Measurements from ENCODE around the gene FGFR2. TPM values are rescaled to one million over a fixed set of nuclear protein-coding genes. Genes with fewer than 3 reads are reported as not detected.

Gene FGFR2
- total and polyA plus RNA-seq, 2 of the 4 experiments (the other 2 are of a cell fraction): not detected

DNA sequence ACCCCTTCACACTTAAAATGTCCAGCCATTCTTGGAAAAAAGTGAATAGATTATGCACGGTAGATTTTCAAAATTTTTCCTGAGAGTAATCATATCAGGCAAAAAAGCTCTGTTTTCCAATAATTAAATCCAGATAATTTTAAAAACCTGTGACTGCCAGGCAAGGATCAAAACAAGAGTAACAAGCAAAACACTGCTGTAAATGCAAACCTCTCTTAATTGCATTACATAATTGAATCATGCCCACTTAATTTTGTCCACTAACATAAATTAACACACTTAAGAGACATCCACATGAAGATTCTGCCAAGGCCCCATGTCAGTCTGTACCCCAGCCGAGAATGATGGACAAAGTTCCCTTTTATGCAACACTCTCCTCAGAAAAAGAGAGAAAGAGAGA, 135.3 kb downstream of the FGFR2 start:
- Histone ChIP-seq H4K91ac (ENCODE audit: insufficient read depth, low read depth, low read length) (no peak overlapping the region), H3K4me2 (ENCODE audit: low read depth, low read length) (no peak overlapping the region), H2AFZ (replicated peaks; ENCODE audit: low read length, poor library complexity) (no peak overlapping the region), H3K9me1 (ENCODE audit: insufficient read depth, low read length) (no peaks in the 10 kb centered on the region), H3K27ac (ENCODE audit: insufficient read depth, low read length) (no peak overlapping the region), H4K20me1 (ENCODE audit: insufficient read depth, low read length) (no peaks in the 10 kb centered on the region), H3K18ac (ENCODE audit: low read depth, low read length) (no peak overlapping the region), H2BK20ac (ENCODE audit: low read depth, low read length) (no peak overlapping the region), H2AK9ac (replicated peaks; ENCODE audit: low read depth, low read length, poor library complexity) (no peak overlapping the region), H3K4me1 (ENCODE audit: control insufficient read depth, insufficient read depth, low read length) (no peaks in the 10 kb centered on the region), H4K8ac (ENCODE audit: low read depth in 2 of 2, low read length in 2 of 2) (no peak overlapping the region), H3K4ac (ENCODE audit: low read depth, low read length) (no peak overlapping the region), H4K5ac (ENCODE audit: low read depth, low read length) (no peak overlapping the region), H3K9me3 (ENCODE audit: control insufficient read depth, insufficient read depth, low read length) (peaks cover 36% of the 10 kb centered on the region), H3K4me3 (ENCODE audit: insufficient read depth, low read depth, low read length) (no peak overlapping the region), H3K9ac (ENCODE audit: low read depth, low read length) (no peak overlapping the region), H3K36me3 (ENCODE audit: control insufficient read depth, insufficient read depth, low read length) (no peaks in the 10 kb centered on the region), H3K56ac (ENCODE audit: extremely low read depth, insufficient read depth, low read length) (no peak overlapping the region), H3K14ac (replicated peaks; ENCODE audit: low read depth, low read length) (no peak overlapping the region), H3K27me3 (ENCODE audit: control insufficient read depth, insufficient read depth, low read length) (no peaks in the 10 kb centered on the region), H2BK5ac (ENCODE audit: low read depth, low read length, poor library complexity, severe bottlenecking) (no peak overlapping the region), H3K79me1 (ENCODE audit: low read depth in 1 of 2, low read length in 2 of 2) (no peaks in the 10 kb centered on the region), H2AK5ac (ENCODE audit: low read depth, low read length) (no peak overlapping the region), H3K23ac (ENCODE audit: low read depth, low read length) (no peak overlapping the region), H2BK15ac (ENCODE audit: low read depth, low read length) (no peak overlapping the region), H2BK120ac (ENCODE audit: low read depth, low read length) (no peak overlapping the region)
- DNase-seq (no peak), ATAC-seq (ENCODE audit: low read depth) (no peak)
- intact Hi-C loops (cut with micrococcal nuclease): no loop called here
- TF ChIP-seq MAZ (IDR thresholded peaks at IDR 0.05; ENCODE audit: borderline replicate concordance, low read depth, low read length): no peak
- TF ChIP-seq RAD21 (IDR thresholded peaks at IDR 0.05; ENCODE audit: low read length): no peak
- no peak for TF ChIP-seq MAFK (IDR thresholded peaks at IDR 0.05; ENCODE audit: low read depth, low read length)
- TF ChIP-seq CHD1 (IDR thresholded peaks at IDR 0.05; ENCODE audit: low read depth, low read length): no peak
- no peak for TF ChIP-seq SMC3 (IDR thresholded peaks at IDR 0.05; ENCODE audit: low read depth, low read length)
- TF ChIP-seq, protein P1, sequence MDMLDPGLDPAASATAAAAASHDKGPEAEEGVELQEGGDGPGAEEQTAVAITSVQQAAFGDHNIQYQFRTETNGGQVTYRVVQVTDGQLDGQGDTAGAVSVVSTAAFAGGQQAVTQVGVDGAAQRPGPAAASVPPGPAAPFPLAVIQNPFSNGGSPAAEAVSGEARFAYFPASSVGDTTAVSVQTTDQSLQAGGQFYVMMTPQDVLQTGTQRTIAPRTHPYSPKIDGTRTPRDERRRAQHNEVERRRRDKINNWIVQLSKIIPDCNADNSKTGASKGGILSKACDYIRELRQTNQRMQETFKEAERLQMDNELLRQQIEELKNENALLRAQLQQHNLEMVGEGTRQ (IDR thresholded peaks at IDR 0.05; ENCODE audit: low read depth, low read length): no peak
- TF ChIP-seq NFE2L2 (IDR thresholded peaks at IDR 0.05; ENCODE audit: low read depth, low read length): no peak
- TF ChIP-seq RFX5 (IDR thresholded peaks at IDR 0.05; ENCODE audit: low read depth, low read length): no peak
- no peak for TF ChIP-seq BHLHE40 (IDR thresholded peaks at IDR 0.05; ENCODE audit: low read depth, low read length)
- TF ChIP-seq, protein P2, sequence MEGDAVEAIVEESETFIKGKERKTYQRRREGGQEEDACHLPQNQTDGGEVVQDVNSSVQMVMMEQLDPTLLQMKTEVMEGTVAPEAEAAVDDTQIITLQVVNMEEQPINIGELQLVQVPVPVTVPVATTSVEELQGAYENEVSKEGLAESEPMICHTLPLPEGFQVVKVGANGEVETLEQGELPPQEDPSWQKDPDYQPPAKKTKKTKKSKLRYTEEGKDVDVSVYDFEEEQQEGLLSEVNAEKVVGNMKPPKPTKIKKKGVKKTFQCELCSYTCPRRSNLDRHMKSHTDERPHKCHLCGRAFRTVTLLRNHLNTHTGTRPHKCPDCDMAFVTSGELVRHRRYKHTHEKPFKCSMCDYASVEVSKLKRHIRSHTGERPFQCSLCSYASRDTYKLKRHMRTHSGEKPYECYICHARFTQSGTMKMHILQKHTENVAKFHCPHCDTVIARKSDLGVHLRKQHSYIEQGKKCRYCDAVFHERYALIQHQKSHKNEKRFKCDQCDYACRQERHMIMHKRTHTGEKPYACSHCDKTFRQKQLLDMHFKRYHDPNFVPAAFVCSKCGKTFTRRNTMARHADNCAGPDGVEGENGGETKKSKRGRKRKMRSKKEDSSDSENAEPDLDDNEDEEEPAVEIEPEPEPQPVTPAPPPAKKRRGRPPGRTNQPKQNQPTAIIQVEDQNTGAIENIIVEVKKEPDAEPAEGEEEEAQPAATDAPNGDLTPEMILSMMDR (conservative IDR thresholded peaks at IDR 0.05; ENCODE audit: low read depth, low read length): no peak
- no peak for TF ChIP-seq FOS (IDR thresholded peaks at IDR 0.05; ENCODE audit: low read depth, low read length)
- no peak for TF ChIP-seq POLR2A (IDR thresholded peaks at IDR 0.05; ENCODE audit: low read depth, low read length)
- no peak for TF ChIP-seq CEBPB (IDR thresholded peaks at IDR 0.05; ENCODE audit: low read depth, low read length)
- TF ChIP-seq RCOR1 (IDR thresholded peaks at IDR 0.05; ENCODE audit: insufficient replicate concordance, low read length): no peak
- no peak for TF ChIP-seq MXI1 (IDR thresholded peaks at IDR 0.05; ENCODE audit: borderline replicate concordance, low read depth, low read length)
- TF ChIP-seq, protein P3, sequence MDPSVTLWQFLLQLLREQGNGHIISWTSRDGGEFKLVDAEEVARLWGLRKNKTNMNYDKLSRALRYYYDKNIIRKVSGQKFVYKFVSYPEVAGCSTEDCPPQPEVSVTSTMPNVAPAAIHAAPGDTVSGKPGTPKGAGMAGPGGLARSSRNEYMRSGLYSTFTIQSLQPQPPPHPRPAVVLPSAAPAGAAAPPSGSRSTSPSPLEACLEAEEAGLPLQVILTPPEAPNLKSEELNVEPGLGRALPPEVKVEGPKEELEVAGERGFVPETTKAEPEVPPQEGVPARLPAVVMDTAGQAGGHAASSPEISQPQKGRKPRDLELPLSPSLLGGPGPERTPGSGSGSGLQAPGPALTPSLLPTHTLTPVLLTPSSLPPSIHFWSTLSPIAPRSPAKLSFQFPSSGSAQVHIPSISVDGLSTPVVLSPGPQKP (IDR thresholded peaks at IDR 0.05; ENCODE audit: borderline replicate concordance, low read depth, low read length): no peak
- in situ Hi-C loops (cut with MboI; ENCODE audit: low sequenced_read_pairs): no loop called here
- POLR2A ChIA-PET (ENCODE audit: unreplicated experiment): no interaction called here
- CTCF ChIA-PET: no interaction called here
- dilution Hi-C loops (cut with HindIII; ENCODE audit: low sequenced_read_pairs, unreplicated experiment): no loop called here
- no TSS peak for BruUV-seq (replicated peaks)
- no CpG with 5 or more reads among the region's 2 CpGs for WGBS, 2 experiments (ENCODE audit: extremely low coverage in 2 of 2, insufficient read length in 1 of 2)

Data from IMR-90 (cell line).